Activated naive CD8-positive, alpha-beta T cell (primary cell): ENCODE results near the gene EPHX1.
A peak's percentile ranks its signal among the peaks of the same experiment; 100 is the strongest.
"Not testable (repeated sequence)": the region's sequence is repeated elsewhere in the genome, so short reads cannot be mapped to it uniquely, and the experiment has no call there.

ENCODE experiments used
- H3K27ac Mint-ChIP-seq: one replicate; pipeline ENCODE4 v1.8.0; 2021; ENCODE audit warnings: mixed read lengths
- H3K27me3 Mint-ChIP-seq: one replicate; pipeline ENCODE4 v1.8.0; 2021; ENCODE audit warnings: mixed read lengths
- H3K36me3 Mint-ChIP-seq: one replicate; pipeline ENCODE4 v1.8.0; 2021; ENCODE audit warnings: mixed read lengths
- H3K4me1 Mint-ChIP-seq: one replicate; pipeline ENCODE4 v1.8.0; 2021; ENCODE audit warnings: low read depth, mixed read lengths
- H3K4me3 Mint-ChIP-seq: one replicate; pipeline ENCODE4 v1.8.0; 2021; ENCODE audit warnings: mild to moderate bottlenecking, mixed read lengths
- H3K9me3 Mint-ChIP-seq: one replicate; pipeline ENCODE4 v1.8.0; 2021; ENCODE audit warnings: low read depth, mixed read lengths

EPHX1 gene

GRCh38 chr1:225806249-225806648 lies 3.7 kb upstream of the EPHX1 start:
- H3K27ac Mint-ChIP-seq: no peak overlapping the region
- H3K4me1 Mint-ChIP-seq: peaks cover 13% of the 10 kb centered on the region
- H3K9me3 Mint-ChIP-seq: no peaks in the 10 kb centered on the region
- H3K4me3 Mint-ChIP-seq: no peak overlapping the region
- no peaks in the 10 kb centered on the region for H3K27me3 Mint-ChIP-seq
- H3K36me3 Mint-ChIP-seq: peaks cover 2% of the 10 kb centered on the region

GRCh38 chr1:225806736-225807135 lies 3.2 kb upstream of the EPHX1 start:
- H3K4me3 Mint-ChIP-seq, H3K36me3 Mint-ChIP-seq, H3K9me3 Mint-ChIP-seq, H3K27ac Mint-ChIP-seq, H3K27me3 Mint-ChIP-seq: not testable (repeated sequence)
- peaks cover 13% of the 10 kb centered on the region for H3K4me1 Mint-ChIP-seq

- H3K27me3 Mint-ChIP-seq: no peaks in the 10 kb centered on the region
- H3K9me3 Mint-ChIP-seq: no peaks in the 10 kb centered on the region
- no peaks in the 10 kb centered on the region for H3K36me3 Mint-ChIP-seq
- no peak overlapping the region for H3K4me3 Mint-ChIP-seq
- H3K27ac Mint-ChIP-seq: no peak overlapping the region
- H3K4me1 Mint-ChIP-seq: peaks cover 13% of the 10 kb centered on the region
Measured at GRCh38 chr1:225808136-225808535, 1.8 kb upstream of the EPHX1 start.

GRCh38 chr1:225810579-225811538 lies 935 bp downstream of the EPHX1 start:
- H3K27me3 Mint-ChIP-seq, H3K27ac Mint-ChIP-seq, H3K9me3 Mint-ChIP-seq, H3K36me3 Mint-ChIP-seq: not testable (repeated sequence)
- Mint-ChIP-seq H3K4me1 (peaks cover 13% of the 10 kb centered on the region), H3K4me3 (peak overlapping the region; percentile 84)

GRCh38 chr1:225811622-225812487 lies 1.9 kb downstream of the EPHX1 start:
- no peak overlapping the region for H3K27ac Mint-ChIP-seq
- peak overlapping the region; percentile 84 for H3K4me3 Mint-ChIP-seq
- no peaks in the 10 kb centered on the region for H3K27me3 Mint-ChIP-seq
- H3K36me3 Mint-ChIP-seq: no peaks in the 10 kb centered on the region
- H3K9me3 Mint-ChIP-seq: no peaks in the 10 kb centered on the region
- H3K4me1 Mint-ChIP-seq: peaks cover 13% of the 10 kb centered on the region

- no peaks in the 10 kb centered on the region for H3K9me3 Mint-ChIP-seq
- H3K27ac Mint-ChIP-seq: no peak overlapping the region
- peaks cover 13% of the 10 kb centered on the region for H3K4me1 Mint-ChIP-seq
- H3K4me3 Mint-ChIP-seq: no peak overlapping the region
- H3K27me3 Mint-ChIP-seq: no peaks in the 10 kb centered on the region
- no peaks in the 10 kb centered on the region for H3K36me3 Mint-ChIP-seq
Measured at GRCh38 chr1:225812488-225813213, 2.7 kb downstream of the EPHX1 start.

- peaks cover 14% of the 10 kb centered on the region for H3K4me1 Mint-ChIP-seq
- no peaks in the 10 kb centered on the region for H3K9me3 Mint-ChIP-seq
- H3K27me3 Mint-ChIP-seq: no peaks in the 10 kb centered on the region
- H3K4me3 Mint-ChIP-seq: no peak overlapping the region
- H3K27ac Mint-ChIP-seq: no peak overlapping the region
- H3K36me3 Mint-ChIP-seq: no peaks in the 10 kb centered on the region
Measured at GRCh38 chr1:225813214-225813964, 3.5 kb downstream of the EPHX1 start.

GRCh38 chr1:225814381-225814780 lies 4.5 kb downstream of the EPHX1 start:
- Mint-ChIP-seq H3K36me3 (no peaks in the 10 kb centered on the region), H3K27me3 (no peaks in the 10 kb centered on the region), H3K27ac (no peak overlapping the region), H3K9me3 (no peaks in the 10 kb centered on the region), H3K4me3 (no peak overlapping the region), H3K4me1 (peaks cover 11% of the 10 kb centered on the region)

GRCh38 chr1:225815090-225815489 lies 5.2 kb downstream of the EPHX1 start:
- H3K36me3 Mint-ChIP-seq, H3K9me3 Mint-ChIP-seq, H3K4me1 Mint-ChIP-seq, H3K27me3 Mint-ChIP-seq, H3K27ac Mint-ChIP-seq, H3K4me3 Mint-ChIP-seq: not testable (repeated sequence)

- Mint-ChIP-seq H3K27me3 (no peaks in the 10 kb centered on the region), H3K36me3 (no peaks in the 10 kb centered on the region), H3K4me1 (peaks cover 2% of the 10 kb centered on the region), H3K9me3 (no peaks in the 10 kb centered on the region), H3K27ac (no peak overlapping the region), H3K4me3 (no peak overlapping the region)
Measured at GRCh38 chr1:225815526-225816178, 5.7 kb downstream of the EPHX1 start.

GRCh38 chr1:225816643-225817538 lies 7.0 kb downstream of the EPHX1 start:
- Mint-ChIP-seq H3K4me1 (peaks cover 2% of the 10 kb centered on the region), H3K9me3 (no peaks in the 10 kb centered on the region), H3K27me3 (no peaks in the 10 kb centered on the region), H3K36me3 (peaks cover under 1% of the 10 kb centered on the region), H3K4me3 (no peak overlapping the region), H3K27ac (no peak overlapping the region)

GRCh38 chr1:225817611-225818061 lies 7.7 kb downstream of the EPHX1 start:
- Mint-ChIP-seq H3K4me3 (no peak overlapping the region), H3K9me3 (no peaks in the 10 kb centered on the region), H3K27me3 (no peaks in the 10 kb centered on the region), H3K36me3 (peaks cover 2% of the 10 kb centered on the region), H3K4me1 (peaks cover 2% of the 10 kb centered on the region), H3K27ac (no peak overlapping the region)

- Mint-ChIP-seq H3K4me3 (no peak overlapping the region), H3K9me3 (no peaks in the 10 kb centered on the region), H3K27me3 (no peaks in the 10 kb centered on the region), H3K4me1 (peaks cover 2% of the 10 kb centered on the region), H3K36me3 (peaks cover 2% of the 10 kb centered on the region), H3K27ac (no peak overlapping the region)
Measured at GRCh38 chr1:225818229-225818628, 8.3 kb downstream of the EPHX1 start.
